ENCODE data around the gene PCSK6. TPM values are rescaled to one million over a fixed set of nuclear protein-coding genes. Genes with fewer than 3 reads are reported as not detected.
A peak's percentile ranks its signal among the peaks of the same experiment; 100 is the strongest.

The PCSK6 gene
- total RNA-seq = 5.4 and 8.4 TPM in 2 replicates

DNA sequence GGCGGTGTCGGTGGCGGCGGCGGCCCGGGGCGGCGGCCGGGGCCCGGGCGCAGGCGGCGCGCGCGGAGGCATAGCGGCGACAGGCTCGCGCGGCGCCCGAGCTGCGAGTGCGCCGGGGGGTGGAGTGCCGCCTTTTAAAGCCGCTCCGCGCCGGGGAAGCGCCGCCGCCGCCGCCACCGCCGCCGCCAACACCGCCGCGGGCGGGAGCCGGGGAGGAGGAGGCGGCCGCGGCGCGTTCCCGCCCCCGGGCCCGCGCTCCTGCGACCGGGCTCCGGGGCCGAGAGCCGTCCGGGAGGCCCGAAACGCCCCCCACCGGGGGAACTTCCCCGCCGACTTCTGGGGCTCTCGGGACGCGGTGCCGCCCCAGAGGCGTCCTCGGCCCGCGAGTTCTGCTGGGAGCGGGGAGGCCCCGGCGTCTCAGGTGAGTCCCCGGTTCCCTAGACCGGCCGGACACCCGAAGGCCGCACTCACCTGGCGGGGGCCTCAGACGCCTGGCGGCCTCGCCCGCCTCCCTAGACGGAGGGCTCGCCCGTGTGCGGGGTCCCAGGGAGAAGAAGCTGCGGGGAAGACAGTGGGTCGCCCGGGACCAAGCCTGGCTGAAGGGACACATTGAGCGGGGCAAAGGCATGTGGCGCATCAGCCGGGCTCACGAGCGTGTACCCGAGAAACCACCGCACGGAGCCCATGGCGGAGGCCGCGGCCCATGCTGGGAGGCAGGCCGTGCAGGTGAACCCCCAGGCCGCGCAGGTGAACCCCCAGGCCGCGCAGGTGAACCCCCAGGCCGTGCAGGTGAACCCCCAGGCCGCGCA lies at the start of gene PCSK6:
Gene PCSK6, minus strand, starts transcription at position 109 of the 809 bp plus-strand sequence. Its CDS starts 37 bp downstream, at position 72.
- TF ChIP-seq, protein P1, sequence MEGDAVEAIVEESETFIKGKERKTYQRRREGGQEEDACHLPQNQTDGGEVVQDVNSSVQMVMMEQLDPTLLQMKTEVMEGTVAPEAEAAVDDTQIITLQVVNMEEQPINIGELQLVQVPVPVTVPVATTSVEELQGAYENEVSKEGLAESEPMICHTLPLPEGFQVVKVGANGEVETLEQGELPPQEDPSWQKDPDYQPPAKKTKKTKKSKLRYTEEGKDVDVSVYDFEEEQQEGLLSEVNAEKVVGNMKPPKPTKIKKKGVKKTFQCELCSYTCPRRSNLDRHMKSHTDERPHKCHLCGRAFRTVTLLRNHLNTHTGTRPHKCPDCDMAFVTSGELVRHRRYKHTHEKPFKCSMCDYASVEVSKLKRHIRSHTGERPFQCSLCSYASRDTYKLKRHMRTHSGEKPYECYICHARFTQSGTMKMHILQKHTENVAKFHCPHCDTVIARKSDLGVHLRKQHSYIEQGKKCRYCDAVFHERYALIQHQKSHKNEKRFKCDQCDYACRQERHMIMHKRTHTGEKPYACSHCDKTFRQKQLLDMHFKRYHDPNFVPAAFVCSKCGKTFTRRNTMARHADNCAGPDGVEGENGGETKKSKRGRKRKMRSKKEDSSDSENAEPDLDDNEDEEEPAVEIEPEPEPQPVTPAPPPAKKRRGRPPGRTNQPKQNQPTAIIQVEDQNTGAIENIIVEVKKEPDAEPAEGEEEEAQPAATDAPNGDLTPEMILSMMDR (IDR thresholded peaks at IDR 0.05; ENCODE audit: insufficient read depth, low read length, poor library complexity, severe bottlenecking) = no peak
- Histone ChIP-seq H3K36me3 (ENCODE audit: control insufficient read depth, insufficient read depth, low read length) (no peaks in the 10 kb centered on the region), H3K27me3 (ENCODE audit: control insufficient read depth, insufficient read depth, low read length) (peaks cover 17% of the 10 kb centered on the region), H3K4me3 (ENCODE audit: low read depth, low read length) (peak within 1 kb of the TSS; percentile 25)
- no peak for DNase-seq (ENCODE audit: low read depth)

GRCh38 chr15:101538996-101539395 lies 49.5 kb upstream of the PCSK6 start:
- Histone ChIP-seq H3K36me3 (ENCODE audit: control insufficient read depth, insufficient read depth, low read length) (no peaks in the 10 kb centered on the region), H3K4me3 (ENCODE audit: low read depth, low read length) (no peak overlapping the region), H3K27me3 (ENCODE audit: control insufficient read depth, insufficient read depth, low read length) (no peaks in the 10 kb centered on the region)
- TF ChIP-seq, protein P1 (IDR thresholded peaks at IDR 0.05; ENCODE audit: insufficient read depth, low read length, poor library complexity, severe bottlenecking) = no peak
- no peak for DNase-seq (ENCODE audit: low read depth)

GRCh38 chr15:101538177-101538576 lies 48.7 kb upstream of the PCSK6 start:
- Histone ChIP-seq H3K27me3 (ENCODE audit: control insufficient read depth, insufficient read depth, low read length) (no peaks in the 10 kb centered on the region), H3K4me3 (ENCODE audit: low read depth, low read length) (no peak overlapping the region), H3K36me3 (ENCODE audit: control insufficient read depth, insufficient read depth, low read length) (no peaks in the 10 kb centered on the region)
- TF ChIP-seq, protein P1 (IDR thresholded peaks at IDR 0.05; ENCODE audit: insufficient read depth, low read length, poor library complexity, severe bottlenecking) = no peak
- DNase-seq (ENCODE audit: low read depth) = no peak

GRCh38 chr15:101537483-101538080 lies 48.1 kb upstream of the PCSK6 start:
- Histone ChIP-seq H3K4me3 (ENCODE audit: low read depth, low read length) (no peak overlapping the region), H3K27me3 (ENCODE audit: control insufficient read depth, insufficient read depth, low read length) (no peaks in the 10 kb centered on the region), H3K36me3 (ENCODE audit: control insufficient read depth, insufficient read depth, low read length) (no peaks in the 10 kb centered on the region)
- no peak for DNase-seq (ENCODE audit: low read depth)
- TF ChIP-seq, protein P1 (IDR thresholded peaks at IDR 0.05; ENCODE audit: insufficient read depth, low read length, poor library complexity, severe bottlenecking) = no peak

- TF ChIP-seq, protein P1 (IDR thresholded peaks at IDR 0.05; ENCODE audit: insufficient read depth, low read length, poor library complexity, severe bottlenecking) = no peak
- DNase-seq (ENCODE audit: low read depth) = no peak
- Histone ChIP-seq H3K27me3 (ENCODE audit: control insufficient read depth, insufficient read depth, low read length) (no peaks in the 10 kb centered on the region), H3K36me3 (ENCODE audit: control insufficient read depth, insufficient read depth, low read length) (no peaks in the 10 kb centered on the region), H3K4me3 (ENCODE audit: low read depth, low read length) (no peak overlapping the region)
Observed at GRCh38 chr15:101536875-101537405, 47.4 kb upstream of the PCSK6 start.

Data from kidney epithelial cell (primary cell).